GM12873 (cell line): ENCODE results near the gene OGFOD2.

Source experiments
- TF ChIP-seq, protein P1 (sequence below): IDR thresholded peaks from 2 replicates; pipeline ENCODE4 v1.5.1; 2012; ENCODE audit warnings: low read depth, mild to moderate bottlenecking, moderate library complexity, low read length, control low read depth; ENCODE audit not compliant: insufficient read depth; ENCODE audit errors: missing control alignments

OGFOD2 gene

GRCh38 chr12:122982963-122983788 is 8.1 kb downstream of the OGFOD2 start:
- TF ChIP-seq, protein P1, sequence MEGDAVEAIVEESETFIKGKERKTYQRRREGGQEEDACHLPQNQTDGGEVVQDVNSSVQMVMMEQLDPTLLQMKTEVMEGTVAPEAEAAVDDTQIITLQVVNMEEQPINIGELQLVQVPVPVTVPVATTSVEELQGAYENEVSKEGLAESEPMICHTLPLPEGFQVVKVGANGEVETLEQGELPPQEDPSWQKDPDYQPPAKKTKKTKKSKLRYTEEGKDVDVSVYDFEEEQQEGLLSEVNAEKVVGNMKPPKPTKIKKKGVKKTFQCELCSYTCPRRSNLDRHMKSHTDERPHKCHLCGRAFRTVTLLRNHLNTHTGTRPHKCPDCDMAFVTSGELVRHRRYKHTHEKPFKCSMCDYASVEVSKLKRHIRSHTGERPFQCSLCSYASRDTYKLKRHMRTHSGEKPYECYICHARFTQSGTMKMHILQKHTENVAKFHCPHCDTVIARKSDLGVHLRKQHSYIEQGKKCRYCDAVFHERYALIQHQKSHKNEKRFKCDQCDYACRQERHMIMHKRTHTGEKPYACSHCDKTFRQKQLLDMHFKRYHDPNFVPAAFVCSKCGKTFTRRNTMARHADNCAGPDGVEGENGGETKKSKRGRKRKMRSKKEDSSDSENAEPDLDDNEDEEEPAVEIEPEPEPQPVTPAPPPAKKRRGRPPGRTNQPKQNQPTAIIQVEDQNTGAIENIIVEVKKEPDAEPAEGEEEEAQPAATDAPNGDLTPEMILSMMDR, result no peak

- TF ChIP-seq, protein P1, result no peak
These were observed 8.9 kb downstream of the OGFOD2 start for GRCh38 chr12:122983789-122984515.

GRCh38 chr12:122984612-122985337 is 9.7 kb downstream of the OGFOD2 start:
- TF ChIP-seq, protein P1, result no peak

GRCh38 chr12:122985338-122986257 is 10.6 kb downstream of the OGFOD2 start:
- TF ChIP-seq, protein P1, result no peak

GRCh38 chr12:122986258-122986871 is 11.3 kb downstream of the OGFOD2 start:
- TF ChIP-seq, protein P1, result no peak

GRCh38 chr12:122987086-122987951 is 12.3 kb downstream of the OGFOD2 start:
- TF ChIP-seq, protein P1, result no peak
